GM06990 (cell line): ENCODE results near the gene THSD4.

Source experiments
- DNase-seq: peaks from one replicate; pipeline ENCODE4 v3.0.0-alpha.2; 2011; ENCODE audit not compliant: insufficient read length; ENCODE audit errors: extremely low read depth
- H3K27me3 ChIP-seq: replicated peaks from 2 replicates; pipeline ENCODE4 v1.6.0; 2011; ENCODE audit warnings: low read length; ENCODE audit not compliant: control insufficient read depth, insufficient read depth
- H3K36me3 ChIP-seq: 2 replicates; pipeline ENCODE4 v1.5.1; 2011; ENCODE audit warnings: low read length; ENCODE audit not compliant: control insufficient read depth, insufficient read depth
- H3K4me3 ChIP-seq: replicated peaks from 2 replicates; pipeline ENCODE4 v1.5.1; 2011; ENCODE audit warnings: low read depth, mild to moderate bottlenecking, control low read depth, low read length
- CTCF ChIP-seq: IDR thresholded peaks from 2 replicates; pipeline ENCODE4 v1.5.1; 2011; ENCODE audit warnings: low read length, control low read depth, mild to moderate bottlenecking, inconsistent platforms; ENCODE audit not compliant: insufficient read depth, poor library complexity, severe bottlenecking

The THSD4 gene

GRCh38 chr15:71374607-71375352 lies 259.5 kb downstream of the THSD4 start:
- no peak for TF ChIP-seq CTCF
- Histone ChIP-seq H3K36me3 (no peaks in the 10 kb centered on the region), H3K4me3 (no peak overlapping the region), H3K27me3 (no peaks in the 10 kb centered on the region; the same call in none of the 2 replicates)
- no peak for DNase-seq

- no peaks in the 10 kb centered on the region; the same call in none of the 2 replicates for H3K27me3 ChIP-seq
- H3K4me3 ChIP-seq, result no peak overlapping the region
- H3K36me3 ChIP-seq, result no peaks in the 10 kb centered on the region
- TF ChIP-seq CTCF, result no peak
- DNase-seq, result no peak
Measured at GRCh38 chr15:71375934-71376333, 260.7 kb downstream of the THSD4 start.

GRCh38 chr15:71379893-71380292 lies 264.6 kb downstream of the THSD4 start:
- Histone ChIP-seq H3K27me3 (no peaks in the 10 kb centered on the region; the same call in 1 of the 2 replicates), H3K36me3 (no peaks in the 10 kb centered on the region), H3K4me3 (no peak overlapping the region)
- no peak for TF ChIP-seq CTCF
- DNase-seq, result no peak

- Histone ChIP-seq H3K27me3 (no peaks in the 10 kb centered on the region; the same call in 1 of the 2 replicates), H3K4me3 (no peak overlapping the region), H3K36me3 (no peaks in the 10 kb centered on the region)
- no peak for TF ChIP-seq CTCF
- DNase-seq, result no peak
Measured at GRCh38 chr15:71380345-71380744, 265.1 kb downstream of the THSD4 start.

- Histone ChIP-seq H3K36me3 (no peaks in the 10 kb centered on the region), H3K4me3 (no peak overlapping the region), H3K27me3 (no peaks in the 10 kb centered on the region; the same call in 1 of the 2 replicates)
- TF ChIP-seq CTCF, result no peak
- DNase-seq, result no peak
Measured at GRCh38 chr15:71384501-71384900, 269.2 kb downstream of the THSD4 start.
